Measurements from ENCODE around the gene SBNO1. TPM values are rescaled to one million over a fixed set of nuclear protein-coding genes. Genes with fewer than 3 reads are reported as not detected.
A peak's percentile ranks its signal among the peaks of the same experiment; 100 is the strongest.

The SBNO1 gene
- polyA plus RNA-seq, 3 donors = 5.6 to 16.9 (median 11.4) TPM

DNA sequence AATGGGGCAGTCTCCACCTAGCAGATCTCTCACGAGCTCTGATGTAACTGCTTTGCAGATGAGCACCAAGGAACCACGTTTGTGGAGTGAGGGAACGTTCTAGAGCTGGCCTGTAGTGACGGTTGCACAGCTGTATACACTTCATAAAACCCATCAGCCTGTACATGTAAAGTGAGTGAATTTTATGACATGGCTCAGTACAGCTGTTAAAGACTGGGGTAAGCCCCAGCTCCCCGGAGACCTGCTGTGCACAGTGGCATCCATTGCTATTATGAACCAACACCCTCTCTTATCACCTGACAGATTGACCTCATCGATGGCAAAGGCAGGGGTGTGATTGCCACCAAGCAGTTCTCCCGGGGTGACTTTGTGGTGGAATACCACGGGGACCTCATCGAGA is 39.9 kb upstream of the SBNO1 start:
- no peaks in the 10 kb centered on the region for H3K9me3 Mint-ChIP-seq
- DNase-seq = no peak
- Histone ChIP-seq H3K4me2 (replicated peaks; ENCODE audit: extremely low read depth, low read length, poor library complexity, severe bottlenecking) (no peak overlapping the region), H2AFZ (ENCODE audit: insufficient read depth, low read depth, low read length, poor library complexity, severe bottlenecking) (no peak overlapping the region), H3K9ac (ENCODE audit: insufficient read depth, low read length, poor library complexity, severe bottlenecking) (no peak overlapping the region), H3K27ac (ENCODE audit: low read depth in 1 of 2, low read length in 2 of 2) (no peak overlapping the region), H3K27me3 (ENCODE audit: control insufficient read depth in 2 of 2, insufficient read depth in 2 of 2, low read length in 2 of 2) (no peaks in the 10 kb centered on the region), H4K20me1 (ENCODE audit: insufficient read depth, low read length) (peaks cover 48% of the 10 kb centered on the region), H3K4me1 (ENCODE audit: control insufficient read depth in 1 of 2, insufficient read depth in 2 of 2, low read length in 2 of 2) (peaks cover 0 to 15% of the 10 kb centered on the region in 2 donors), H3K9me3 (replicated peaks in 1 of 2; ENCODE audit: control insufficient read depth in 1 of 2, insufficient read depth in 1 of 2, low read length in 2 of 2) (no peaks in the 10 kb centered on the region), H3K4me3 (replicated peaks in 1 of 3; ENCODE audit: low read depth in 2 of 3, low read length in 3 of 3) (no peak overlapping the region), H3K79me2 (ENCODE audit: insufficient read depth, low read length) (peaks cover 27% of the 10 kb centered on the region), H3K36me3 (replicated peaks in 1 of 2; ENCODE audit: control insufficient read depth in 1 of 2, insufficient read depth in 2 of 2, low read length in 2 of 2) (peaks cover 52 to 67% of the 10 kb centered on the region in 2 donors)
- H3K4me1 Mint-ChIP-seq = no peaks in the 10 kb centered on the region
- intact Hi-C loops (cut with micrococcal nuclease) = no loop called here
- TF ChIP-seq, protein P1, sequence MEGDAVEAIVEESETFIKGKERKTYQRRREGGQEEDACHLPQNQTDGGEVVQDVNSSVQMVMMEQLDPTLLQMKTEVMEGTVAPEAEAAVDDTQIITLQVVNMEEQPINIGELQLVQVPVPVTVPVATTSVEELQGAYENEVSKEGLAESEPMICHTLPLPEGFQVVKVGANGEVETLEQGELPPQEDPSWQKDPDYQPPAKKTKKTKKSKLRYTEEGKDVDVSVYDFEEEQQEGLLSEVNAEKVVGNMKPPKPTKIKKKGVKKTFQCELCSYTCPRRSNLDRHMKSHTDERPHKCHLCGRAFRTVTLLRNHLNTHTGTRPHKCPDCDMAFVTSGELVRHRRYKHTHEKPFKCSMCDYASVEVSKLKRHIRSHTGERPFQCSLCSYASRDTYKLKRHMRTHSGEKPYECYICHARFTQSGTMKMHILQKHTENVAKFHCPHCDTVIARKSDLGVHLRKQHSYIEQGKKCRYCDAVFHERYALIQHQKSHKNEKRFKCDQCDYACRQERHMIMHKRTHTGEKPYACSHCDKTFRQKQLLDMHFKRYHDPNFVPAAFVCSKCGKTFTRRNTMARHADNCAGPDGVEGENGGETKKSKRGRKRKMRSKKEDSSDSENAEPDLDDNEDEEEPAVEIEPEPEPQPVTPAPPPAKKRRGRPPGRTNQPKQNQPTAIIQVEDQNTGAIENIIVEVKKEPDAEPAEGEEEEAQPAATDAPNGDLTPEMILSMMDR (IDR thresholded peaks at IDR 0.05) = no peak
- H3K4me3 Mint-ChIP-seq = no peak overlapping the region
- H3K27me3 Mint-ChIP-seq (ENCODE audit: low read depth in 3 of 3) = peaks cover 0 to 2% (median 1%) of the 10 kb centered on the region in 3 donors
- 85% methylated on average over 4 of the region's 9 CpGs for WGBS (ENCODE audit: insufficient coverage)
- H3K27ac Mint-ChIP-seq = peak overlapping the region in 2 of 7 donors; percentile 25 to 59
- peaks cover 52 to 75% of the 10 kb centered on the region in 2 donors for H3K36me3 Mint-ChIP-seq

DNA sequence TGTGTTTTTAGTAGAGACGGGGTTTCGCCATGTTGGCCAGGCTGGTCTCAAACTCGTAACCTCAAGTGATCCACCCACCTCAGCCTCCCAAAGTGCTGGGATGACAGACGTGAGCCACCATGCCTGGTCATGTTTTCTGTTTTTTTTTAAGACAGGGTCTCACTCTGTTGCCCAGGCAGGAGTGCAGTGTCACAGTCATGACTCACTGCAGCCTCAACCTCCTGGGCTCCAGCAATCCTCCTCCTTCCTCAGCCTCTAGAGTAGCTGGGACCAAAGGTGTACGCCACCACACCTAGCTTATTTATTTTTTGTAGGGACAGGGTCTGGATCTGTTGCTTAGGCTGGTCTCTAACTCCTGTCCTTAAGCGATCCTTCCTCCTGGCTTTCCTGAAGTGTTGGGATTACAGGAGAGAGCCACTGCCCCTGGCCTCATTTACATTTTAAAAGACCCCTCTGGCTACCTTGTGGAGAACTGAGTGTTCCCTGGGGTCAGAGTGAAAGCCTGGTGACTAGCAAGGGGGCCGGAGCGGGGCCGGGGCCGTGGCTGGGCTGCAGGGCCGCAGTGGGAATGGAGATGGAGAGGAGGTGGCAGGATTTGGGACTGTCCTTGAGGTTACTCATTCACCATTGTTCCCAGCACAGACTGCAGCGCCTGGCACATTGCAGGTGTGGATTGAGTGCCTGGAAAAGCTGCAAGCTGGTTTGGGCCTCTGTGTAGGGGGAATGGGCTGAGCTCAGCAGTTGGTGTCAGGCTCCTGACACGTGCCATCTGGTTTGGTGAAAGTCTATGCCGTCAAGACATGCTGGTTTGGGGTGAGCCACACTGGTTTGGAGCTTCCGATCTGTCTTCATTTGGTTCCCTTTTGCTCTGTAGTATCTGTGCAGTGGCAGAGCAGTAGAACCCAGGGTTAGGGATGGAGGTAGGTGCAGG is 37.4 kb upstream of the SBNO1 start:
- intact Hi-C loops (cut with micrococcal nuclease) = no loop called here
- Mint-ChIP-seq H3K36me3 (peaks cover 54 to 75% of the 10 kb centered on the region in 2 donors), H3K27ac (peak overlapping the region in 3 of 7 donors; percentile 3 to 58 (median 38)), H3K4me3 (no peak overlapping the region), H3K9me3 (no peaks in the 10 kb centered on the region), H3K27me3 (ENCODE audit: low read depth in 3 of 3) (peaks cover 0 to 1% (median 0%) of the 10 kb centered on the region in 3 donors), H3K4me1 (no peaks in the 10 kb centered on the region)
- no peak overlapping the region for H3K9ac ChIP-seq (ENCODE audit: insufficient read depth, low read length, poor library complexity, severe bottlenecking)
- H3K4me3 ChIP-seq (replicated peaks in 1 of 3; ENCODE audit: low read depth in 2 of 3, low read length in 3 of 3) = no peak overlapping the region
- no peaks in the 10 kb centered on the region for H3K27me3 ChIP-seq (ENCODE audit: control insufficient read depth in 2 of 2, insufficient read depth in 2 of 2, low read length in 2 of 2)
- TF ChIP-seq, protein P1 (IDR thresholded peaks at IDR 0.05) = no peak
- H3K4me2 ChIP-seq (replicated peaks; ENCODE audit: extremely low read depth, low read length, poor library complexity, severe bottlenecking) = no peak overlapping the region
- H2AFZ ChIP-seq (ENCODE audit: insufficient read depth, low read depth, low read length, poor library complexity, severe bottlenecking) = no peak overlapping the region
- peaks cover 0 to 15% of the 10 kb centered on the region in 2 donors for H3K4me1 ChIP-seq (ENCODE audit: control insufficient read depth in 1 of 2, insufficient read depth in 2 of 2, low read length in 2 of 2)
- H3K27ac ChIP-seq (ENCODE audit: low read depth in 1 of 2, low read length in 2 of 2) = no peak overlapping the region
- WGBS (ENCODE audit: insufficient coverage) = 88% methylated on average over 7 of the region's 15 CpGs
- H3K9me3 ChIP-seq (replicated peaks in 1 of 2; ENCODE audit: control insufficient read depth in 1 of 2, insufficient read depth in 1 of 2, low read length in 2 of 2) = no peaks in the 10 kb centered on the region
- peaks cover 56 to 75% of the 10 kb centered on the region in 2 donors for H3K36me3 ChIP-seq (replicated peaks in 1 of 2; ENCODE audit: control insufficient read depth in 1 of 2, insufficient read depth in 2 of 2, low read length in 2 of 2)
- H3K79me2 ChIP-seq (ENCODE audit: insufficient read depth, low read length) = peaks cover 52% of the 10 kb centered on the region
- DNase-seq = no peak
- H4K20me1 ChIP-seq (ENCODE audit: insufficient read depth, low read length) = peaks cover 66% of the 10 kb centered on the region

Measured in CD14-positive monocyte (primary cell).